Uterine smooth muscle cell (primary cell): ENCODE measurements around the gene SLC35F6. TPM values are rescaled to one million over a fixed set of nuclear protein-coding genes. Genes with fewer than 3 reads are reported as not detected.

ENCODE experiments used
- total RNA-seq: library from RNA; depleted of rRNA; stranded (reverse); fragments of >200 nt; gene quantifications from 2 replicates; pipeline ENCODE4 v1.2.3, GENCODE V29; 2014

SLC35F6 gene, protein sequence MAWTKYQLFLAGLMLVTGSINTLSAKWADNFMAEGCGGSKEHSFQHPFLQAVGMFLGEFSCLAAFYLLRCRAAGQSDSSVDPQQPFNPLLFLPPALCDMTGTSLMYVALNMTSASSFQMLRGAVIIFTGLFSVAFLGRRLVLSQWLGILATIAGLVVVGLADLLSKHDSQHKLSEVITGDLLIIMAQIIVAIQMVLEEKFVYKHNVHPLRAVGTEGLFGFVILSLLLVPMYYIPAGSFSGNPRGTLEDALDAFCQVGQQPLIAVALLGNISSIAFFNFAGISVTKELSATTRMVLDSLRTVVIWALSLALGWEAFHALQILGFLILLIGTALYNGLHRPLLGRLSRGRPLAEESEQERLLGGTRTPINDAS
- 25.3 and 36.1 TPM in 2 replicates for total RNA-seq

DNA sequence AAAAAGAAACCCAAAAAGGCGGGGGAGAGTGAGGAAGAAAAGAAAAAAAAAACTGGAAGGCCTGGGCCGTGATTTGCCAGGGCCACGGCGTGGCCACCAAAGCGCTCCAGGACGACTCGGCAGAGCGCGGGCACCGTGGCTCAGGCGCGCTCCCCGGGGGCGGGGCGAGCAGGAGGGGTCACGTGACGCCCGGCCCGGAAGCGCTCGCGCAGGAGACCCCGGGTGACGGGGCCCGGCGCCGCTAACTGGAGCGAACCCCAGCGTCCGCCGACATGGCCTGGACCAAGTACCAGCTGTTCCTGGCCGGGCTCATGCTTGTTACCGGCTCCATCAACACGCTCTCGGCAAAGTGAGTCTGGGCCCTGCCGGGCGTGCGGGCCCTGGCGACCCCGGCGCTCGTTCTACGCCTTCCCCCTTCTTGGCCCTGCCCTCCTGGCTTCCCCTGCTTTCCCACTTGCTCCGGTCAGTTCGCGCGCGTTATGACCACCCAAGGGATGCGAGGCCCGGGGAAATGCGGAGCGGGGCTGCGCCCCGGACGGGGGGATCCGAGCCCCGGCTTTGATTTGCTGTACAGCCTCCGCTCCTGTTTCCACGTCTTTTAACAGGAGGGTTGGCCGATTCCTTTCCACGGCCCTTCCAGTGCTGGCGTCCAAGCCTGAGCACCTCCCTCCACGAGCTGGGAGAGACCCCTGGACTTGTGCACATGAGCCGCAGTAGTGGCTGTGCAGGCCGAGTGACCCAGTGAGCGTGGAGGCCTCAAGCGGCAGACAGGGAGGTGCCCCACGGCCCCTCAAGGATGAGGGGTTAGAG lies at the start of gene SLC35F6:
TSS of gene SLC35F6 (plus strand) at position 207 of the 810 bp plus-strand sequence. CDS start at position 273, 66 bp downstream.

GRCh38 chr2:26785431-26786206 lies 21.5 kb downstream of the SLC35F6 start, which contains the start of gene CENPA:
CENPA (plus strand) TSS chr2:26786056; CDS start chr2:26786197, 141 bp downstream.

Other genes starting within 250 kb of the SLC35F6 start
- not detected in 2 replicates for gene CIB4, start 122.9 kb upstream of the SLC35F6 start, total RNA-seq
- gene KCNK3, start 71.6 kb upstream of the SLC35F6 start, total RNA-seq: 0.44 TPM in 1 of 2 replicates, not detected in the other
- 7.7 and 32.9 TPM in 2 replicates for gene CENPA, start 21.8 kb downstream of the SLC35F6 start, total RNA-seq
- not detected in 2 replicates for gene DPYSL5, start 83.8 kb downstream of the SLC35F6 start, total RNA-seq
- gene MAPRE3, start 206.4 kb downstream of the SLC35F6 start, total RNA-seq: 6.6 and 8.4 TPM in 2 replicates